Panc1 (cell line): ENCODE data around the gene DNASE1L1. TPM values are rescaled to one million over a fixed set of nuclear protein-coding genes. Genes with fewer than 3 reads are reported as not detected.

Experiments used
- ATAC-seq: fragments of 200-7000 bp; cut with Tn5 transposase; 2 replicates; pipeline ENCODE4 v1.9.1; 2020; ENCODE audit warnings: mild to moderate bottlenecking, moderate library complexity
- BruUV-seq: library from RNA; stranded (reverse); fragments of 400-500 nt; replicated peaks from 2 replicates; lab custom pipeline; 2021; lab: Mats Ljungman, UMichigan
- CTCF ChIA-PET: fragments of 300-600 bp; sonication (Branson Sonifier 250); formaldehyde crosslinking; loops from one replicate; lab custom pipeline; 2022; ENCODE audit warnings: antibody characterized with exemption; lab: Charles Lee
- POLR2A ChIA-PET: fragments of 300-600 bp; sonication (Branson Sonifier 250); formaldehyde crosslinking; loops from one replicate; lab custom pipeline; 2022; ENCODE audit warnings: antibody characterized with exemption; lab: Charles Lee
- DNase-seq: peaks from one replicate; pipeline ENCODE4 v3.0.0-alpha.2; 2010; ENCODE audit warnings: low read depth, low spot score
- H3K27ac ChIP-seq: 2 replicates; pipeline ENCODE4 v1.5.1; 2011; ENCODE audit warnings: mild to moderate bottlenecking, low read length, inconsistent platforms
- H3K27me3 ChIP-seq: fragments of 200-500 bp; sonication (Bioruptor generic); 2 replicates; pipeline ENCODE4 v1.6.0; 2014; ENCODE audit warnings: low read length, inconsistent platforms; ENCODE audit not compliant: control insufficient read depth, insufficient read depth
- H3K36me3 ChIP-seq: fragments of 200-500 bp; sonication (Bioruptor generic); 2 replicates; pipeline ENCODE4 v1.5.1; 2014; ENCODE audit warnings: inconsistent platforms, mild to moderate bottlenecking, low read length, moderate library complexity; ENCODE audit not compliant: control insufficient read depth, insufficient read depth
- H3K4me1 ChIP-seq: 2 replicates; pipeline ENCODE4 v1.5.1; 2011; ENCODE audit warnings: inconsistent platforms, mild to moderate bottlenecking, low read length, moderate library complexity; ENCODE audit not compliant: control insufficient read depth, insufficient read depth
- H3K4me3 ChIP-seq, 2 experiments: 2 replicates each; pipeline ENCODE4 v1.5.1; 2011 to 2012; ENCODE audit warnings: low read depth in 2 of 2, low read length in 2 of 2, mild to moderate bottlenecking in 2 of 2, inconsistent platforms in 1 of 2, moderate library complexity in 1 of 2
- H3K9me3 ChIP-seq: fragments of 200-500 bp; sonication (Bioruptor generic); 2 replicates; pipeline ENCODE4 v1.5.1; 2014; ENCODE audit warnings: low read depth, mild to moderate bottlenecking, inconsistent platforms, low read length, moderate library complexity; ENCODE audit not compliant: control insufficient read depth, insufficient read depth
- CTCF ChIP-seq: fragments of 450-650 bp; IDR thresholded peaks from 2 replicates; pipeline ENCODE4 v1.5.1; 2017; ENCODE audit warnings: mild to moderate bottlenecking
- POLR2AphosphoS5 ChIP-seq: IDR thresholded peaks from 2 replicates; pipeline ENCODE4 v1.6.1; 2012; ENCODE audit warnings: mild to moderate bottlenecking, low read depth, low read length, moderate library complexity
- REST ChIP-seq, 2 experiments: IDR thresholded peaks; 2 replicates each; pipeline ENCODE4 v1.6.1; 2011 to 2012; ENCODE audit warnings: low read depth in 2 of 2, control low read depth in 1 of 2, low read length in 1 of 2, mild to moderate bottlenecking in 1 of 2, moderate library complexity in 1 of 2; ENCODE audit not compliant: insufficient read depth in 1 of 2
- SIN3A ChIP-seq: IDR thresholded peaks from 2 replicates; pipeline ENCODE4 v1.6.1; 2012; ENCODE audit warnings: low read depth, mild to moderate bottlenecking, low read length, moderate library complexity, borderline replicate concordance; ENCODE audit not compliant: insufficient read depth
- TCF7L2 ChIP-seq: IDR thresholded peaks from 2 replicates; pipeline ENCODE4 v1.6.1; 2011; ENCODE audit warnings: mild to moderate bottlenecking, low read depth, low read length, inconsistent platforms
- in situ Hi-C: cut with HindIII; loops from 2 replicates; pipeline ENCODE4 v1.10.0; 2016; ENCODE audit warnings: low sequenced_read_pairs, low pct_unique_long_range_greater_than_20kb
- intact Hi-C: fragments of 100-400 bp; cut with micrococcal nuclease; formaldehyde crosslinking; loops from one replicate; pipeline ENCODE4 v1.10.0; 2022; ENCODE audit not compliant: unreplicated experiment
- total RNA-seq: library from RNA; stranded (reverse); gene quantifications from one replicate; pipeline ENCODE4 v1.2.1, GENCODE V29; 2021; ENCODE audit not compliant: unreplicated experiment

The DNASE1L1 gene
- total RNA-seq, 1 experiment from 2014 or later = 60.4 TPM

GRCh38 chrX:154354013-154354412 is 55.0 kb downstream of the DNASE1L1 start:
- Histone ChIP-seq H3K4me1 (peaks cover 4% of the 10 kb centered on the region; the same call in 1 of the 2 replicates), H3K36me3 (peaks cover 3% of the 10 kb centered on the region; the same call in 1 of the 2 replicates), H3K27me3 (no peaks in the 10 kb centered on the region), H3K27ac (no peak overlapping the region), H3K4me3 (no peak overlapping the region), H3K9me3 (no peaks in the 10 kb centered on the region)
- in situ Hi-C loops (no loop called here), intact Hi-C loops (no loop called here)
- ATAC-seq = no peak
- POLR2A ChIA-PET = no interaction called here
- BruUV-seq = no TSS peak
- DNase-seq = no peak
- CTCF ChIA-PET = no interaction called here
- TF ChIP-seq CTCF (no peak), REST (IDR thresholded peaks at IDR 0.05; ENCODE audit: insufficient read depth in 1 of 2, low read depth in 2 of 2, low read length in 1 of 2) (no peak), TCF7L2 (no peak), SIN3A (no peak), POLR2AphosphoS5 (no peak)

- peaks cover 6% of the 10 kb centered on the region; the same call in 1 of the 2 replicates for H3K4me1 ChIP-seq
- no peak for TF ChIP-seq REST (IDR thresholded peaks at IDR 0.05; ENCODE audit: insufficient read depth in 1 of 2, low read depth in 2 of 2, low read length in 1 of 2)
- TF ChIP-seq TCF7L2 = no peak
- TF ChIP-seq CTCF = no peak
- no peak overlapping the region for H3K4me3 ChIP-seq
- ChIA-PET POLR2A (no interaction called here), CTCF (no interaction called here)
- no peaks in the 10 kb centered on the region for H3K27me3 ChIP-seq
- intact Hi-C loops = no loop called here
- no peaks in the 10 kb centered on the region for H3K9me3 ChIP-seq
- ATAC-seq (no peak), DNase-seq (no peak)
- no peak overlapping the region for H3K27ac ChIP-seq
- BruUV-seq = no TSS peak
- H3K36me3 ChIP-seq = no peaks in the 10 kb centered on the region; the same call in 1 of the 2 replicates
- in situ Hi-C loops = no loop called here
Observed at GRCh38 chrX:154353172-154353843, 55.7 kb downstream of the DNASE1L1 start.
